SKM-1 (cell line): ENCODE results near the gene ZNF581.

Experiments used
- DNase-seq: peaks from one replicate; lab custom pipeline; 2025; ENCODE audit not compliant: unreplicated experiment; lab: John Stamatoyannopoulos, UW

Gene ZNF581

GRCh38 chr19:55691561-55692481 lies 48.4 kb downstream of the ZNF581 start:
- no peak for DNase-seq

GRCh38 chr19:55692681-55693081 lies 49.2 kb downstream of the ZNF581 start:
- no peak for DNase-seq

- DNase-seq, result no peak
These were observed 50.0 kb downstream of the ZNF581 start for GRCh38 chr19:55693336-55693974.

- no peak for DNase-seq
These were observed 50.8 kb downstream of the ZNF581 start for GRCh38 chr19:55694241-55694655.

DNA sequence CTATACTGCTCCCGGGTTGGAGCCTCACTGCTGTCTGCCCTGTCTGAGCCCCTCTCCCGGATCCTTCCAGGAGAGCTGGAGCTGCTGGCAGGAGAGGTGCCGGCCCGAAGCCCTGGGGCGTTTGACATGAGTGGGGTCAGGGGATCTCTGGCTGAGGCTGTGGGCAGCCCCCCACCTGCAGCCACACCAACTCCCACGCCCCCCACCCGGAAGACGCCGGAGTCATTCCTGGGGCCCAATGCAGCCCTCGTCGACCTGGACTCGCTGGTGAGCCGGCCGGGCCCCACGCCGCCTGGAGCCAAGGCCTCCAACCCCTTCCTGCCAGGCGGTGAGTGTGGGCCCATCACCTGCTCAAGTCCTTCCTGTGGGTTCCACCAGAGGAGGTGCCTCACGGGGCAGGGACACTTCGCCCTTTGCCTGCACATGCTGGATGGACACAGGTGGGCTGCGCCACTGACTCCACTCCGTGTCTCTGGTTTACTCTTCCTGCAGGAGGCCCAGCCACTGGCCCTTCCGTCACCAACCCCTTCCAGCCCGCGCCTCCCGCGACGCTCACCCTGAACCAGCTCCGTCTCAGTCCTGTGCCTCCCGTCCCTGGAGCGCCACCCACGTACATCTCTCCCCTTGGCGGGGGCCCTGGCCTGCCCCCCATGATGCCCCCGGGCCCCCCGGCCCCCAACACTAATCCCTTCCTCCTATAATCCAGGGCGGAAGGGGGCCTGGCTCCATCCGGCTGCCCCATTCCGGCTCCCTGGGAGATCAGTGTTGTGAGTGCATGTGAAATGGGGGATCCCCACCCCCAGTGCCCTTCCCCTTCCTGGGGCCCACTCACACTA lies 51.4 kb downstream of the ZNF581 start:
- DNase-seq, result no peak
